Neural cell (in vitro differentiated cells): ENCODE results near the gene AGBL1. TPM values are rescaled to one million over a fixed set of nuclear protein-coding genes. Genes with fewer than 3 reads are reported as not detected.

ENCODE experiments used
- H2AFZ ChIP-seq: fragments of 200-600, 300-800 bp; sonication (generic), shearing (Covaris generic); 2 replicates; pipeline ENCODE4 v1.6.0; 2014; ENCODE audit warnings: low read depth, mild to moderate bottlenecking, antibody characterized with exemption, low read length, moderate library complexity
- H3F3A ChIP-seq: fragments of 200-600 bp; shearing (Covaris generic); 2 replicates; pipeline ENCODE4 v1.6.1; 2016; ENCODE audit warnings: mild to moderate bottlenecking, moderate library complexity, mixed read lengths, antibody characterized with exemption, low read length; ENCODE audit not compliant: insufficient read depth, poor library complexity, severe bottlenecking
- H3K27ac ChIP-seq: fragments of 200-600, 300-800 bp; sonication (generic), shearing (Covaris generic); 2 replicates; pipeline ENCODE4 v1.5.1; 2014; ENCODE audit warnings: mild to moderate bottlenecking, low read length, moderate library complexity
- H3K27me3 ChIP-seq: fragments of 300-800, 200-600 bp; sonication (generic), shearing (Covaris generic); 2 replicates; pipeline ENCODE4 v1.6.0; 2014; ENCODE audit warnings: mild to moderate bottlenecking, low read depth, low read length, moderate library complexity; ENCODE audit not compliant: insufficient read depth
- H3K36me3 ChIP-seq: fragments of 300-800, 200-600 bp; sonication (generic), shearing (Covaris generic); 2 replicates; pipeline ENCODE4 v1.5.1; 2014; ENCODE audit warnings: mild to moderate bottlenecking, antibody characterized with exemption, low read length, moderate library complexity; ENCODE audit not compliant: insufficient read depth
- H3K4me2 ChIP-seq: fragments of 300-800, 200-600 bp; sonication (generic), shearing (Covaris generic); 2 replicates; pipeline ENCODE4 v1.6.0; 2014; ENCODE audit warnings: mild to moderate bottlenecking, low read length
- H3K4me3 ChIP-seq: fragments of 300-800, 200-600 bp; sonication (generic), shearing (Covaris generic); 2 replicates; pipeline ENCODE4 v1.5.1; 2014; ENCODE audit warnings: mild to moderate bottlenecking, low read length, moderate library complexity
- H3K79me2 ChIP-seq: fragments of 200-600 bp; shearing (Covaris generic); replicated peaks from 2 replicates; pipeline ENCODE4 v1.6.0; 2014; ENCODE audit warnings: mild to moderate bottlenecking, low read length, moderate library complexity; ENCODE audit not compliant: insufficient read depth
- H3K9ac ChIP-seq: fragments of 300-800, 200-600 bp; sonication (generic), shearing (Covaris generic); 2 replicates; pipeline ENCODE4 v1.6.1; 2016; ENCODE audit warnings: mild to moderate bottlenecking, low read length, mixed read lengths
- H3K9me2 ChIP-seq: fragments of 200-600 bp; shearing (Covaris generic); 2 replicates; pipeline ENCODE4 v1.6.1; 2016; ENCODE audit warnings: mild to moderate bottlenecking, low read length, mixed read lengths; ENCODE audit not compliant: insufficient read depth
- H3K9me3 ChIP-seq: fragments of 200-600, 300-800 bp; sonication (generic), shearing (Covaris generic); 2 replicates; pipeline ENCODE4 v1.6.1; 2016; ENCODE audit warnings: mild to moderate bottlenecking, mixed run types, low read length, moderate library complexity, mixed read lengths
- H4K20me1 ChIP-seq: fragments of 200-600 bp; shearing (Covaris generic); 2 replicates; pipeline ENCODE4 v1.6.1; 2016; ENCODE audit warnings: mild to moderate bottlenecking, mixed run types; ENCODE audit not compliant: insufficient read depth
- EP300 ChIP-seq: fragments of 450-650 bp; conservative IDR thresholded peaks from 2 replicates; pipeline ENCODE4 v1.6.1; 2014; ENCODE audit warnings: antibody characterized with exemption, mild to moderate bottlenecking, moderate library complexity; ENCODE audit not compliant: poor library complexity, severe bottlenecking
- EZH2 ChIP-seq: fragments of 200-600, 300-800 bp; shearing (Covaris generic), sonication (generic); IDR thresholded peaks from 2 replicates; pipeline ENCODE4 v1.6.1; 2014; ENCODE audit warnings: antibody characterized with exemption, low read length, borderline replicate concordance, mild to moderate bottlenecking; ENCODE audit not compliant: insufficient read depth, poor library complexity, severe bottlenecking
- MXI1 ChIP-seq: fragments of 450-650 bp; conservative IDR thresholded peaks from 2 replicates; pipeline ENCODE4 v1.6.1; 2014; ENCODE audit warnings: antibody characterized with exemption, mild to moderate bottlenecking; ENCODE audit not compliant: poor library complexity, severe bottlenecking
- POLR2AphosphoS5 ChIP-seq: IDR thresholded peaks from 2 replicates; pipeline ENCODE4 v1.6.1; 2012
- RAD21 ChIP-seq: fragments of 450-650 bp; conservative IDR thresholded peaks from 2 replicates; pipeline ENCODE4 v1.6.1; 2014; ENCODE audit warnings: antibody characterized with exemption, mild to moderate bottlenecking, moderate library complexity
- REST ChIP-seq: IDR thresholded peaks from 2 replicates; pipeline ENCODE4 v1.6.1; 2012; ENCODE audit warnings: borderline replicate concordance
- SMC3 ChIP-seq: fragments of 450-650 bp; conservative IDR thresholded peaks from 2 replicates; pipeline ENCODE4 v1.6.1; 2014; ENCODE audit warnings: antibody characterized with exemption, mild to moderate bottlenecking, moderate library complexity; ENCODE audit not compliant: poor library complexity
- TAF1 ChIP-seq: IDR thresholded peaks from 2 replicates; pipeline ENCODE4 v1.6.1; 2012; ENCODE audit warnings: low read depth
- polyA plus RNA-seq: library from polyadenylated mRNA; depleted of rRNA; stranded (reverse); fragments of >200 nt; gene quantifications from 2 replicates; pipeline ENCODE4 v1.2.3, GENCODE V29; 2014
- TF ChIP-seq, protein P1 (sequence below): fragments of 450-650 bp; IDR thresholded peaks from 2 replicates; pipeline ENCODE4 v1.5.1; 2014; ENCODE audit warnings: antibody characterized with exemption, mild to moderate bottlenecking, moderate library complexity; ENCODE audit not compliant: poor library complexity, severe bottlenecking

Gene AGBL1
- polyA plus RNA-seq, 1 donor from 2014 or later: 0.12 TPM

GRCh38 chr15:86615411-86615810, 535.7 kb downstream of the AGBL1 start:
- Histone ChIP-seq H3K36me3 (no peaks in the 10 kb centered on the region), H3K9me2 (no peaks in the 10 kb centered on the region), H3K4me3 (no peak overlapping the region), H3K27ac (no peak overlapping the region), H3K27me3 (no peaks in the 10 kb centered on the region), H3K79me2 (no peaks in the 10 kb centered on the region), H3F3A (no peaks in the 10 kb centered on the region), H2AFZ (no peak overlapping the region), H4K20me1 (no peaks in the 10 kb centered on the region), H3K4me2 (no peak overlapping the region), H3K9ac (no peak overlapping the region), H3K9me3 (no peaks in the 10 kb centered on the region)
- TF ChIP-seq MXI1 (no peak), POLR2AphosphoS5 (no peak)

DNA sequence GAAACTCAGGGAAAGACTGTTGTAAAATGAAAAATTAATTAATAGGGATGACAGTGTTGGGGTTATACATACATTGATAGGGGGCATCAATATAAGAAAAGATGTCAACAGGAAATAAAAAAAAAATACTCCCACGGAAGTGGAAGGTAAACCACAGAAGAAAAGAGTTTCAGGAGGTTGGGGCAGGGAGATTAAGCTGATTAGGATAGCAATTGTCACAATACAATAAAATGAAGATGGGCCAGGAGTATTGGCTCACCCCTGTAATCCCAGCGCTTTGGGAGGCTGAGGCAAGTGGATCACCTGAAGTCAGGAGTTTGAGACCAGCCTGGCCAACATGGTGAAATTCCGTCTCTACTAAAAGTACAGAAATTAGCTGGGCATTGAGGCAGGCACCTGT, 536.1 kb downstream of the AGBL1 start:
- no peaks in the 10 kb centered on the region for H3K9me3 ChIP-seq
- H3K79me2 ChIP-seq: no peaks in the 10 kb centered on the region
- H4K20me1 ChIP-seq: no peaks in the 10 kb centered on the region
- no peak overlapping the region for H3K4me3 ChIP-seq
- no peaks in the 10 kb centered on the region for H3K9me2 ChIP-seq
- H3K36me3 ChIP-seq: no peaks in the 10 kb centered on the region
- no peak overlapping the region for H3K27ac ChIP-seq
- no peak overlapping the region for H3K9ac ChIP-seq
- H3F3A ChIP-seq: no peaks in the 10 kb centered on the region
- H2AFZ ChIP-seq: no peak overlapping the region
- TF ChIP-seq RAD21 (no peak), TAF1 (no peak), POLR2AphosphoS5 (no peak), MXI1 (no peak), EZH2 (no peak), REST (no peak), EP300 (no peak), SMC3 (no peak)
- TF ChIP-seq, protein P1, sequence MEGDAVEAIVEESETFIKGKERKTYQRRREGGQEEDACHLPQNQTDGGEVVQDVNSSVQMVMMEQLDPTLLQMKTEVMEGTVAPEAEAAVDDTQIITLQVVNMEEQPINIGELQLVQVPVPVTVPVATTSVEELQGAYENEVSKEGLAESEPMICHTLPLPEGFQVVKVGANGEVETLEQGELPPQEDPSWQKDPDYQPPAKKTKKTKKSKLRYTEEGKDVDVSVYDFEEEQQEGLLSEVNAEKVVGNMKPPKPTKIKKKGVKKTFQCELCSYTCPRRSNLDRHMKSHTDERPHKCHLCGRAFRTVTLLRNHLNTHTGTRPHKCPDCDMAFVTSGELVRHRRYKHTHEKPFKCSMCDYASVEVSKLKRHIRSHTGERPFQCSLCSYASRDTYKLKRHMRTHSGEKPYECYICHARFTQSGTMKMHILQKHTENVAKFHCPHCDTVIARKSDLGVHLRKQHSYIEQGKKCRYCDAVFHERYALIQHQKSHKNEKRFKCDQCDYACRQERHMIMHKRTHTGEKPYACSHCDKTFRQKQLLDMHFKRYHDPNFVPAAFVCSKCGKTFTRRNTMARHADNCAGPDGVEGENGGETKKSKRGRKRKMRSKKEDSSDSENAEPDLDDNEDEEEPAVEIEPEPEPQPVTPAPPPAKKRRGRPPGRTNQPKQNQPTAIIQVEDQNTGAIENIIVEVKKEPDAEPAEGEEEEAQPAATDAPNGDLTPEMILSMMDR: no peak
- no peaks in the 10 kb centered on the region for H3K27me3 ChIP-seq
- no peak overlapping the region for H3K4me2 ChIP-seq

GRCh38 chr15:86616771-86617170, 537.1 kb downstream of the AGBL1 start:
- Histone ChIP-seq H2AFZ (no peak overlapping the region), H3F3A (no peaks in the 10 kb centered on the region), H3K27ac (no peak overlapping the region), H3K4me2 (no peak overlapping the region), H3K9me2 (no peaks in the 10 kb centered on the region), H3K79me2 (no peaks in the 10 kb centered on the region), H3K27me3 (no peaks in the 10 kb centered on the region), H3K4me3 (no peak overlapping the region), H3K9ac (no peak overlapping the region), H3K9me3 (no peaks in the 10 kb centered on the region), H3K36me3 (no peaks in the 10 kb centered on the region), H4K20me1 (no peaks in the 10 kb centered on the region)
- TF ChIP-seq TAF1: no peak
- TF ChIP-seq, protein P1: no peak
- no peak for TF ChIP-seq MXI1
- no peak for TF ChIP-seq RAD21
- no peak for TF ChIP-seq EZH2
- no peak for TF ChIP-seq REST
- no peak for TF ChIP-seq POLR2AphosphoS5
- TF ChIP-seq EP300: no peak
- no peak for TF ChIP-seq SMC3
